HL-60 (cell line): ENCODE data around the gene TGFB3.

Experiments used
- DNase-seq, 2 experiments: peaks; one replicate each; pipeline ENCODE4 v3.0.0-alpha.2; 2010 to 2020; ENCODE audit warnings: low read depth in 1 of 2, low spot score in 1 of 2
- H3K27ac ChIP-seq: fragments of 250-450 bp; sonication (Bioruptor Pico); replicated peaks from 2 replicates; pipeline ENCODE4 v1.5.1; 2020; ENCODE audit warnings: mild to moderate bottlenecking, moderate library complexity
- H3K27me3 ChIP-seq: fragments of 250-450 bp; sonication (Bioruptor Pico); 2 replicates; pipeline ENCODE4 v1.5.1; 2021; ENCODE audit warnings: mild to moderate bottlenecking, moderate library complexity; ENCODE audit not compliant: insufficient read depth, poor library complexity, severe bottlenecking
- H3K4me3 ChIP-seq: replicated peaks from 2 replicates; pipeline ENCODE4 v1.5.1; 2011; ENCODE audit warnings: mild to moderate bottlenecking, control low read depth, low read length; ENCODE audit not compliant: insufficient read depth
- GABPA ChIP-seq: IDR thresholded peaks from 2 replicates; pipeline ENCODE4 v1.6.1; 2012; ENCODE audit warnings: low read depth
- POLR2AphosphoS5 ChIP-seq: IDR thresholded peaks from 2 replicates; pipeline ENCODE4 v1.6.1; 2012; ENCODE audit warnings: low read depth
- SPI1 ChIP-seq: IDR thresholded peaks from 2 replicates; pipeline ENCODE4 v1.6.1; 2012; ENCODE audit warnings: low read depth, mild to moderate bottlenecking, borderline replicate concordance
- TF ChIP-seq, protein P1 (sequence below): IDR thresholded peaks from one replicate; pipeline ENCODE4 v1.5.1; 2011; ENCODE audit warnings: low read length, control low read depth, inconsistent platforms; ENCODE audit not compliant: insufficient read depth
- TF ChIP-seq, protein P2 (sequence below): IDR thresholded peaks from 2 replicates; pipeline ENCODE4 v1.6.1; 2012; ENCODE audit warnings: low read depth; ENCODE audit not compliant: insufficient replicate concordance

Gene TGFB3

DNA sequence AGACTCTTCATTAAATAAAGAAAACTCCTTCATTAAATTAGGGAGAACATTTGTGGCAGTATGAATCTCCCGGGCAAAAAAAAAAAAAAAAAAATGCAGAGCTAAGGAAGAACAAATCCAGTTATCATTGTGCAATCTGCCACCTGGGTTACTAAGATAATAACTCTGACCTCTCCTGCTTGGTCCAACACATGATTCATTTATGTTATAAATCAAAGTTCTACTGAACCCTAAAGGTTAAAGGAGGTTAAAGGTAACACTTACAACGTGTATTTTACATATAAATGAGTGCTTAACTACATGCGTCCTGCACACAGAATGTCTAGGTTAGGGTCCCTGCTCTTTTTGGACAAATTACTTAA, 4.2 kb downstream of the TGFB3 start:
- DNase-seq: no peak
- TF ChIP-seq, protein P1, sequence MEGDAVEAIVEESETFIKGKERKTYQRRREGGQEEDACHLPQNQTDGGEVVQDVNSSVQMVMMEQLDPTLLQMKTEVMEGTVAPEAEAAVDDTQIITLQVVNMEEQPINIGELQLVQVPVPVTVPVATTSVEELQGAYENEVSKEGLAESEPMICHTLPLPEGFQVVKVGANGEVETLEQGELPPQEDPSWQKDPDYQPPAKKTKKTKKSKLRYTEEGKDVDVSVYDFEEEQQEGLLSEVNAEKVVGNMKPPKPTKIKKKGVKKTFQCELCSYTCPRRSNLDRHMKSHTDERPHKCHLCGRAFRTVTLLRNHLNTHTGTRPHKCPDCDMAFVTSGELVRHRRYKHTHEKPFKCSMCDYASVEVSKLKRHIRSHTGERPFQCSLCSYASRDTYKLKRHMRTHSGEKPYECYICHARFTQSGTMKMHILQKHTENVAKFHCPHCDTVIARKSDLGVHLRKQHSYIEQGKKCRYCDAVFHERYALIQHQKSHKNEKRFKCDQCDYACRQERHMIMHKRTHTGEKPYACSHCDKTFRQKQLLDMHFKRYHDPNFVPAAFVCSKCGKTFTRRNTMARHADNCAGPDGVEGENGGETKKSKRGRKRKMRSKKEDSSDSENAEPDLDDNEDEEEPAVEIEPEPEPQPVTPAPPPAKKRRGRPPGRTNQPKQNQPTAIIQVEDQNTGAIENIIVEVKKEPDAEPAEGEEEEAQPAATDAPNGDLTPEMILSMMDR: no peak
- TF ChIP-seq POLR2AphosphoS5: no peak
- Histone ChIP-seq H3K4me3 (no peak overlapping the region), H3K27ac (no peak overlapping the region), H3K27me3 (no peaks in the 10 kb centered on the region)

GRCh38 chr14:75976826-75977581, 4.8 kb downstream of the TGFB3 start:
- Histone ChIP-seq H3K27ac (no peak overlapping the region), H3K27me3 (no peaks in the 10 kb centered on the region), H3K4me3 (no peak overlapping the region)
- no peak for TF ChIP-seq GABPA
- DNase-seq: no peak

DNA sequence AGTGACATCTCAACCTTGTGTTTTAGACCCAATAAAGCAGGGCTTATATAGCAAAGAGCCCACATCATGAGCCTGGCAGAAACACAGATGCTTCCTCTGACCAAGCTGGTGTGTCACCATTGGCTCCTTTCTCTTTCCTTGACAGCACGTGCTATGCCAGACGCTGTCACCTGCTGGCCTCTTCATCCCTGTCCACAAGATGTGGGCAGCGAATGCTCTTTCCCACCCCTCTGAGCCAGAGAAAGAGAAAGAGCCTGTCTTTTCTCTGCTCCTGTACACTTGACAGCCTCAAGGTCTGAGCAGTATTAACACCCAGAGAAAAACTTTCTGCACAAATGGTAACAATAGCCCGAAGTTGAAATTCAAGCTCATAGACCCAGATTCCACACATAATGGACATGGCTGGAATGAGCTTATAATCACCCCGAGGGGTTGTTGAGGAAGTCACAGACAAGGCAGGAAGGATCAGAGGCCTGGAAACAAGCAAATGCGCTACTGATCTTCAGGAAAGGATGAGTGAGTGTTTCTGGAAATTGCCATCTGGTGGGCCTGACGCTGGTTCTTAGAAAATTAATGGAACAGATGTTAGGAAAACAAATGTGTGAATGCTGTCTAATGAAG, 8.9 kb downstream of the TGFB3 start:
- H3K4me3 ChIP-seq: no peak overlapping the region
- H3K27me3 ChIP-seq: no peaks in the 10 kb centered on the region
- no peak overlapping the region for H3K27ac ChIP-seq
- TF ChIP-seq POLR2AphosphoS5 (no peak), GABPA (no peak), SPI1 (no peak)
- no peak for DNase-seq

DNA sequence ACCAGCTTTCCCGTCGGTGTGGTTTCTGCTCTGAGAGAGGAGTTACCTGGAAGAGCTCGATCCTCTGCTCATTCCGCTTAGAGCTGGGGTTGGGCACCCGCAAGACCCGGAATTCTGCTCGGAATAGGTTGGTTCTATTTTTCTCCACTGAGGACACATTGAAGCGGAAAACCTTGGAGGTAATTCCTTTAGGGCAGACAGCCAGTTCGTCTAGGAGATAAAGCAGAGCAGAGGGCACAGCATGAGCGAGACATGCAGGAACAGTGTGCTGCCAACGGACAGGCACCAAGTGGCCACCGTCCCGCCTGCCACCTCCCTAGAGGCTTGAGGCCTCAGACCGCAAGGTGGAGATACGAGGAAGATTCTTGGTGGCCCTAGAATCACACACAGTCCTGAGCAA, 10.3 kb downstream of the TGFB3 start:
- H3K4me3 ChIP-seq: no peak overlapping the region
- TF ChIP-seq, protein P1: no peak
- no peak for TF ChIP-seq POLR2AphosphoS5
- TF ChIP-seq, protein P2, sequence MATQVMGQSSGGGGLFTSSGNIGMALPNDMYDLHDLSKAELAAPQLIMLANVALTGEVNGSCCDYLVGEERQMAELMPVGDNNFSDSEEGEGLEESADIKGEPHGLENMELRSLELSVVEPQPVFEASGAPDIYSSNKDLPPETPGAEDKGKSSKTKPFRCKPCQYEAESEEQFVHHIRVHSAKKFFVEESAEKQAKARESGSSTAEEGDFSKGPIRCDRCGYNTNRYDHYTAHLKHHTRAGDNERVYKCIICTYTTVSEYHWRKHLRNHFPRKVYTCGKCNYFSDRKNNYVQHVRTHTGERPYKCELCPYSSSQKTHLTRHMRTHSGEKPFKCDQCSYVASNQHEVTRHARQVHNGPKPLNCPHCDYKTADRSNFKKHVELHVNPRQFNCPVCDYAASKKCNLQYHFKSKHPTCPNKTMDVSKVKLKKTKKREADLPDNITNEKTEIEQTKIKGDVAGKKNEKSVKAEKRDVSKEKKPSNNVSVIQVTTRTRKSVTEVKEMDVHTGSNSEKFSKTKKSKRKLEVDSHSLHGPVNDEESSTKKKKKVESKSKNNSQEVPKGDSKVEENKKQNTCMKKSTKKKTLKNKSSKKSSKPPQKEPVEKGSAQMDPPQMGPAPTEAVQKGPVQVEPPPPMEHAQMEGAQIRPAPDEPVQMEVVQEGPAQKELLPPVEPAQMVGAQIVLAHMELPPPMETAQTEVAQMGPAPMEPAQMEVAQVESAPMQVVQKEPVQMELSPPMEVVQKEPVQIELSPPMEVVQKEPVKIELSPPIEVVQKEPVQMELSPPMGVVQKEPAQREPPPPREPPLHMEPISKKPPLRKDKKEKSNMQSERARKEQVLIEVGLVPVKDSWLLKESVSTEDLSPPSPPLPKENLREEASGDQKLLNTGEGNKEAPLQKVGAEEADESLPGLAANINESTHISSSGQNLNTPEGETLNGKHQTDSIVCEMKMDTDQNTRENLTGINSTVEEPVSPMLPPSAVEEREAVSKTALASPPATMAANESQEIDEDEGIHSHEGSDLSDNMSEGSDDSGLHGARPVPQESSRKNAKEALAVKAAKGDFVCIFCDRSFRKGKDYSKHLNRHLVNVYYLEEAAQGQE: no peak
- no peak for TF ChIP-seq SPI1
- no peak for TF ChIP-seq GABPA
- DNase-seq: no peak
- no peak overlapping the region for H3K27ac ChIP-seq
- H3K27me3 ChIP-seq: no peaks in the 10 kb centered on the region

- DNase-seq: no peak
- Histone ChIP-seq H3K27ac (no peak overlapping the region), H3K27me3 (no peaks in the 10 kb centered on the region), H3K4me3 (no peak overlapping the region)
- TF ChIP-seq SPI1 (no peak), POLR2AphosphoS5 (no peak), GABPA (no peak)
- TF ChIP-seq, protein P1: no peak
- TF ChIP-seq, protein P2: no peak
These were observed 10.8 kb downstream of the TGFB3 start for GRCh38 chr14:75970989-75971388.
